D721Med (cell line): Measurements from ENCODE around the gene ZNF70.

ENCODE experiments used
- DNase-seq: peaks from one replicate; pipeline ENCODE4 v3.0.0; 2011; ENCODE audit warnings: low spot score; ENCODE audit not compliant: insufficient read length
- FAIRE-seq: peaks from 2 replicates; lab custom pipeline; 2011; peaks lifted over from hg19 to GRCh38; lab: Jason Lieb, UNC
- CTCF ChIP-seq: IDR thresholded peaks from 2 replicates; pipeline ENCODE4 v1.5.1; 2012; ENCODE audit warnings: mild to moderate bottlenecking, control low read depth; ENCODE audit not compliant: insufficient read depth; ENCODE audit errors: missing control alignments

ZNF70 gene

GRCh38 chr22:23712256-23712655 lies 38.7 kb downstream of the ZNF70 start:
- DNase-seq (no peak), FAIRE-seq (no peak)
- no peak for TF ChIP-seq CTCF

- no peak for FAIRE-seq
- TF ChIP-seq CTCF = no peak
- no peak for DNase-seq
Observed at GRCh38 chr22:23709107-23709506, 41.8 kb downstream of the ZNF70 start.

GRCh38 chr22:23708270-23708669 lies 42.6 kb downstream of the ZNF70 start:
- no peak for TF ChIP-seq CTCF
- FAIRE-seq (no peak), DNase-seq (no peak)

- DNase-seq = no peak
- FAIRE-seq = no peak
- TF ChIP-seq CTCF = no peak
Observed at GRCh38 chr22:23705358-23705757, 45.6 kb downstream of the ZNF70 start.

- no peak for TF ChIP-seq CTCF
- DNase-seq (no peak), FAIRE-seq (no peak)
Observed at GRCh38 chr22:23704829-23705228, 46.1 kb downstream of the ZNF70 start.

GRCh38 chr22:23704062-23704461 lies 46.9 kb downstream of the ZNF70 start:
- no peak for TF ChIP-seq CTCF
- no peak for FAIRE-seq
- DNase-seq = no peak

- FAIRE-seq (no peak), DNase-seq (no peak)
- TF ChIP-seq CTCF = no peak
Observed at GRCh38 chr22:23700706-23701105, 50.2 kb downstream of the ZNF70 start.
